A673 (cell line): ENCODE data around the gene NKPD1.

Experiments used
- EZH2 ChIP-seq: fragments of 200-600 bp; sonication (generic); IDR thresholded peaks from 2 replicates; pipeline ENCODE4 v1.6.1; 2017; ENCODE audit warnings: borderline replicate concordance, low read depth, mild to moderate bottlenecking, mixed read lengths, antibody characterized with exemption, low read length; ENCODE audit not compliant: poor library complexity, severe bottlenecking
- TF ChIP-seq, protein P1 (sequence below): fragments of 300-800, 200-600 bp; sonication (generic); conservative IDR thresholded peaks from 2 replicates; pipeline ENCODE4 v1.5.1; 2017; ENCODE audit warnings: low read depth, mild to moderate bottlenecking, antibody characterized with exemption, low read length, moderate library complexity, mixed read lengths

- TF ChIP-seq, protein P1, sequence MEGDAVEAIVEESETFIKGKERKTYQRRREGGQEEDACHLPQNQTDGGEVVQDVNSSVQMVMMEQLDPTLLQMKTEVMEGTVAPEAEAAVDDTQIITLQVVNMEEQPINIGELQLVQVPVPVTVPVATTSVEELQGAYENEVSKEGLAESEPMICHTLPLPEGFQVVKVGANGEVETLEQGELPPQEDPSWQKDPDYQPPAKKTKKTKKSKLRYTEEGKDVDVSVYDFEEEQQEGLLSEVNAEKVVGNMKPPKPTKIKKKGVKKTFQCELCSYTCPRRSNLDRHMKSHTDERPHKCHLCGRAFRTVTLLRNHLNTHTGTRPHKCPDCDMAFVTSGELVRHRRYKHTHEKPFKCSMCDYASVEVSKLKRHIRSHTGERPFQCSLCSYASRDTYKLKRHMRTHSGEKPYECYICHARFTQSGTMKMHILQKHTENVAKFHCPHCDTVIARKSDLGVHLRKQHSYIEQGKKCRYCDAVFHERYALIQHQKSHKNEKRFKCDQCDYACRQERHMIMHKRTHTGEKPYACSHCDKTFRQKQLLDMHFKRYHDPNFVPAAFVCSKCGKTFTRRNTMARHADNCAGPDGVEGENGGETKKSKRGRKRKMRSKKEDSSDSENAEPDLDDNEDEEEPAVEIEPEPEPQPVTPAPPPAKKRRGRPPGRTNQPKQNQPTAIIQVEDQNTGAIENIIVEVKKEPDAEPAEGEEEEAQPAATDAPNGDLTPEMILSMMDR, result no peak
- no peak for TF ChIP-seq EZH2
Observed at GRCh38 chr19:45146741-45147205, 14.0 kb downstream of the NKPD1 start.
